A549 treated with Hydrocortisone at 1 μM for 4 hours (cell line): ENCODE data around the gene EMC1. TPM values are rescaled to one million over a fixed set of nuclear protein-coding genes. Genes with fewer than 3 reads are reported as not detected.

Source experiments
- total RNA-seq: library from RNA; stranded (reverse); fragments of 200-300 nt; extraction: Qiagen RNA extraction; gene quantifications from 5 replicates; pipeline ENCODE4 v1.2.3, GENCODE V29; 2022

Gene EMC1
- 31.4 to 33.3 TPM (median 32.9 TPM) in 5 replicates for total RNA-seq

DNA sequence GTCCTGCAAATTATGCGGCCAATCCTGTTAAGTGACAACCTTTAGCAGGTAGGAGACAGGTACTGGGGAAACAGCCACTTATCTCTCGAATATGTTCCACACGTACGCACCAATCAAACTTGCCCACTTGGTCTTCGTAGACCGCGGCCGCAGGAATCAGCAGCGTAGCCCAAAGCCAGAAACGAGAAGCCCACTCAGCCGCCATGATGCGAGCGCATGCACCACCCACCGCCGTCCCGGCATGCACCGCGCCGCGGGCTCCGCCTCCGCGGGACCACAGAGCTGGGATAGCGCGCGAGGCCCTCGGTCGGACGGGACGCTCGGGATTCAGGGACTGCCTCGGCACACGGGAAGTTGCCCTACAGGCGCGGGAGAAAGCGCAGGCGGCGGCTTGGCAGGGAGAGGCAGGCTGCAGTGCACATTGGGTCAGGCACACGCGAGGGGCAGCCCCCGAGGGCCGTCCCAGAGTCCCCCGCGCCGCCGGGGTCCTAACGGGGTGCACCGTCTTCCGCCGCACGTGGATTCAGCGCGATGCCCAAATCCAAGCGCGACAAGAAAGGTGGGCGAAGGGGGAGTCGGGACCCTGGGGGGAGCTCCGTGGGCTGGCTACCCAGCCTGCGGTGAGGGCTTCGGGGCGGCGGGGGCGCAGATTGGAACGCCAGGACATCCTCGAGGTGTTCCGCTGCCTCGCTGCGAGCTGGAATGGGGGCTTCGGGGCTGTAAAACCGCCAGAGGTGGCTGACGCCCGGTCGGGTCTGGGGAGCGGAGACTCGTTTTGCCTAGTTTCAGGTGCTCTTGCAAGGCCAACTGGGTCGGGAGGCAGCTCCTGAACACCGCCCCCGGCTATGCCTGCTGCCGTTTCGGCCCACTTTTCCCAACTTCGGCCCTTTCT is at the start of gene EMC1, which contains the start of gene MRTO4:
Gene EMC1 (minus strand): TSS at position 220 of the 892 bp plus-strand sequence. CDS start 15 bp downstream, at position 205.
Gene MRTO4 (plus strand): TSS at position 501 of the 892 bp plus-strand sequence. CDS start 31 bp downstream, at position 532.

DNA sequence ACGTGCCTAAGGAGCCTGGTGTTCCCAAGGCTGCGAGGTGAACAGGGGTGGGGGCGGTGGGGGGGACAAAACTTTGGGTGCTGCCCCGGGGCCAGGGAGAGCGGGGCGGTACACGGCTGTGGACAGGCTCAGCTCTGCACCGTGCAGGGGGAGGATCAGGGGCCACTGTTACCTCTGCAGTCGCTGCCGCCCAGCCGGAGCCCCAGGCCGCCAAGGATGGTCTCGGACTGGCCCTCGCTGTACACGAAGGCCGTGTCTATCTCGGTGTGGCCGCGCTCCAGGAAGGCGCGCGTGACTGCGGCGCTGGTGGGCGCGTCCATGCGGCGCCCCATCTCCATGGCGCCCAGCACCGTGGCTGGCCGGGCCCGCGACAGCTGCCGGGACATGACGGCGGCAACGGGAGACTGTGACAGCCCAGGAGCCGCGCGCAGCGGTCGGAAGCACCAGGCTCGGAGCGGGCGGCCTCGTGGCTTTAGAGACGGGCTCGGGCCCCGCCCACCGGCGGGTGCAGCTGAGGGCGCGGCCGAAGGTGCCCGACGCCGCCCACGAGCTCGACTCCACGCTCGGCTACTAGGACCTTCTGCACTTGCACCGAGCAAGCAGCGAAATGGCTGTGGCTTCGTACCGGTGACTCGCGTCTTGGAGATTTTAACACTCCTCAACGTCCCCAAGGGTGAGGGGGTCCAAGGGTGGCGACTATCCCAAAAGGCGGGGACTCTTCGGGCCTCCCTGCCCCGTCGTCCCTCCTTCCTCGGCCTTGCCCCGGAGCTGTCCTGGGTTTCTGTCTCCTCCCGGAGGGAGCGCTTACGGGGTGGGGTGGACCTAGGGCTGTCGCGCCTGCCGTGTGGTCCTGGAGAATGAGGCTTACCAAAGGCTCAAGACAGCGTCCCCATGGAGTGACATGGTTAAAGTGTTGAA is 37.3 kb upstream of the EMC1 start, which contains the start of gene AKR7A3:
Gene AKR7A3 (minus strand): TSS at position 447 of the 918 bp plus-strand sequence. CDS start 61 bp downstream, at position 386.

DNA sequence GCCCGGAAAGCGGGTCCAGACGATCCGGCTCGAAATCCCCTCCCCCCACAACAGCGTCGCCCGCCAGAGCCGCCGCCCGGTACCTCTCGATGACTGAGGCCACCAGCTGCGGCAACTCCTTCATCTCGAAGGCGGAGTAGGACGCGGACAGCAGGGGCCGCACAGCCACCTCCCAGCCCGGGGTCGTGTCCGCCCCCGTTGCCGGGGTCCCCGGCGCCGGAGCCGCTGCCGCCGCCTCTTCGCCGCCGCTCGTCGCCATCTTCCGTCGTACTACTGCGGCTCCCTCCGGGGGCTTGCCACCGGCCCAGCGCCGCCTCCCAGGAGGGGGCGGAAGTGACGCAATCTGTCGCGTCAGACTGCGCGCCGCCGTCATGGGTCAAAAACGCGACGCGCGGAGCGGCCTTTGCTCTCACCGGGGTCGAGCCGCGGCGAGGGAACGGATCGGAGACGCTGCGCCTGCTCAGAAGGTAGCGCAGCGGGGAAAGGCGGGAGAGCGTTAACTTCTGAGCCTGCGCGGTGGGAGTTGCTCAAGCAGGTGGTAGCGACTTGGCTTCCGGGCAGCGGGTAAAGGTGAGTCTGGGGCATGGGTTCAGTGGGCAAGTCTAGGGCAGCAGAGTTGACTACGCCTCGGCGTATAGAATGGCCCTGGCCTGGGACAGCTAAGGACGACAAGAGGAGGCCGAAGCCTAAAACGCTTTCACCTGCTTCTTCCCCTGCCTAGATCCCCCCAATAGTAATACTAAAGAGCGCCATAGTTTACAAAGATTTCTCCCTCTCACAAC is 41.1 kb downstream of the EMC1 start, which contains the start of gene UBR4:
Gene UBR4 (minus strand): TSS at position 277 of the 782 bp plus-strand sequence. CDS start 18 bp downstream, at position 259.

Other genes with a start within 250 kb of the EMC1 start
- gene UBR4, start 41.3 kb downstream of the EMC1 start, total RNA-seq, result 94.8 to 114 TPM (median 96.2 TPM) in 5 replicates
- 62.2 to 71.3 TPM (median 65.4 TPM) in 5 replicates for gene MRTO4, start 281 bp upstream of the EMC1 start, total RNA-seq
- 0.06 to 0.16 TPM (median 0.12 TPM) in 4 of 5 replicates, not detected in the other for gene AKR7A3, start 37.2 kb upstream of the EMC1 start, total RNA-seq
- 34.9 to 51.7 TPM (median 50.3 TPM) in 5 replicates for gene AKR7A2, start 60.6 kb upstream of the EMC1 start, total RNA-seq
- gene SLC66A1, start 60.8 kb upstream of the EMC1 start, total RNA-seq, result 16.5 to 23.3 TPM (median 21.1 TPM) in 5 replicates
- gene CAPZB, start 234.0 kb upstream of the EMC1 start, total RNA-seq, result 230 to 274 TPM (median 231 TPM) in 5 replicates